ENCODE results near the gene C1QL1. TPM values are rescaled to one million over a fixed set of nuclear protein-coding genes. Genes with fewer than 3 reads are reported as not detected.

C1QL1 gene
- 1.9 TPM for polyA plus RNA-seq (ENCODE audit: insufficient read length)

DNA sequence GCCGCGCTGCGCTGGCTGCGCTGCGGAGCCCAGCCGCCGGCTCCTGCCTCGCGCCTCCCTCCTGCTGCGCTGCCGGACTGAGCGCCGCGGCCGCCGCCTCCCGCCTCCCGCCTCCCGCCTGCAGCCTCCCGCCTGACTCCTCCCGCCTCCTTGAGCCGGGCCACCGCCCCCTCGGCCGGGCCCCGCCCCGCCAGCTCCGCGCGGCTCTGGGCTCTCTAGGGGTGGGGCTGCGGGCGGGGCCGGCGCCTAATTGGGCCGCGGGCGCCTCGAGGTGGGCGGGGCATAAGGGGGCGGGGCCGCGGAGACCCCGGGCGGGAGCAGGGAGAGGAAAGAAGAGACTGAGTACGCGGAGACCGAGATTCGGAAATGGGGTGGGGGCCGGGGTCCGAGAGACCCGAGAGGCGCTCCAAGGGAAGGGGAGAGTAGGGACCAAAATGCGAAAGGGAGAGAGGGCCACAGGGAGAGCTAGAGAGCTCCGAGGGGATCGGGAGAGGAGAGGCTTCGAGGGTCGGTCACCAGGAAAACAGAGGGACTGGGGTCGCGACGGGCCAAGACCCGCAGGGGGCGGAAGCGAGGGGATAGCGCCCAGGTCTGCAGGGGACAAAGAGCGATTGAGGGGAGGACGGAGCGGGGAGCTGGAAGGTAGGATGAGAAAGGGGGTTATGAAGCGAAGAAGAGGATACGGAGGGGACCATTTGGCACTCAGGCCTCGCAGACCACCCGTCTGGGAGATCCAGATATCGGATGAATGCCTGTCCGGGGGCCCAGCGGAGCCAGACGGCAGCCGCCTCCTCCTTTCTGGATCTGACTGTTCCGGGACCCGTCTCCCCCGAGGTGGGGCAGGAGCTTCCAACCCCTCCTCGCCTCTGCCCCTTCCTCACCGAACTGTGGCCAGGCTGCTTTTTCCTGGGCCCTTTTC lies at the start of gene C1QL1:
TSS of gene C1QL1 (minus strand) at position 79 of the 919 bp plus-strand sequence. CDS start 255 bp downstream, outside the sequence.
- DNase-seq (ENCODE audit: low read depth), result peak; percentile 68

DNA sequence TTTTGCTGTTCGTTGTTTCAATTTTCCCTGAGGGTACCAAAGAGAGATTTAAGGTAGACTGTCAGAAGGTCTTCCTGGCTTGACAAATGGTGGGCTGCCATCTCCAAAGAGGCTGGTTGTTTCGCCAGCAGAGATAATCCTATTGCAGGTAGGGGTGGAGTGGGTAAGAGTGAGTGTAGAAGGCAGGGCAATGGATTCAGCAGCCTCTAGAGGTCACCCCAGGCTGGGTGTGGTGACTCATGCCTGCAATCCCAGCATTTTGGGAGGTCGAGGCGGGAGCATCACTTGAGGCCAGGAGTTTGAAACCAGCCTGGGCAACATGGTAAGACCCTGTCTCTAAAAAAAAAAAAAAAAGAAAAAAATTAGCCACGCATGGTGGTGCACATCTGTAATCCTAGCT lies 48.7 kb upstream of the C1QL1 start:
- no peak for DNase-seq (ENCODE audit: low read depth)

DNA sequence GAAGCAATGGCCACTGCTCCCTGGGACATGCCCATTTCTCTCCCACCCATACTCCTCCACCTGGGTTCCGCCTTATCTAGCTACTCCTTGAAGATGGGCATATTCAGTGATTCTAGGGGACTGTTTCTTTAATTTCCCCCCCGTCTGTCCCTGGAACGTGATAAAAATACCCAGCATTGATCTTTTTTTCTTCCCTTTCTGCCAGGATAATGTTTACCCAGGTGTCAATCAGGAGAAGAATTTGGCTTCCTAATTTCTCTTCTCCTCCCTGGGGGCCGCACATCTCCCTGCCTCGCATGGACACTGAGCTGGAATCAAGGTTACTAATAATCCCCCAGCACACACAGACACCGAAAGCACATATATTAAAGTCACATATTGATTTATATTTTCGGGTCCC lies 48.1 kb upstream of the C1QL1 start:
- no peak for DNase-seq (ENCODE audit: low read depth)

DNA sequence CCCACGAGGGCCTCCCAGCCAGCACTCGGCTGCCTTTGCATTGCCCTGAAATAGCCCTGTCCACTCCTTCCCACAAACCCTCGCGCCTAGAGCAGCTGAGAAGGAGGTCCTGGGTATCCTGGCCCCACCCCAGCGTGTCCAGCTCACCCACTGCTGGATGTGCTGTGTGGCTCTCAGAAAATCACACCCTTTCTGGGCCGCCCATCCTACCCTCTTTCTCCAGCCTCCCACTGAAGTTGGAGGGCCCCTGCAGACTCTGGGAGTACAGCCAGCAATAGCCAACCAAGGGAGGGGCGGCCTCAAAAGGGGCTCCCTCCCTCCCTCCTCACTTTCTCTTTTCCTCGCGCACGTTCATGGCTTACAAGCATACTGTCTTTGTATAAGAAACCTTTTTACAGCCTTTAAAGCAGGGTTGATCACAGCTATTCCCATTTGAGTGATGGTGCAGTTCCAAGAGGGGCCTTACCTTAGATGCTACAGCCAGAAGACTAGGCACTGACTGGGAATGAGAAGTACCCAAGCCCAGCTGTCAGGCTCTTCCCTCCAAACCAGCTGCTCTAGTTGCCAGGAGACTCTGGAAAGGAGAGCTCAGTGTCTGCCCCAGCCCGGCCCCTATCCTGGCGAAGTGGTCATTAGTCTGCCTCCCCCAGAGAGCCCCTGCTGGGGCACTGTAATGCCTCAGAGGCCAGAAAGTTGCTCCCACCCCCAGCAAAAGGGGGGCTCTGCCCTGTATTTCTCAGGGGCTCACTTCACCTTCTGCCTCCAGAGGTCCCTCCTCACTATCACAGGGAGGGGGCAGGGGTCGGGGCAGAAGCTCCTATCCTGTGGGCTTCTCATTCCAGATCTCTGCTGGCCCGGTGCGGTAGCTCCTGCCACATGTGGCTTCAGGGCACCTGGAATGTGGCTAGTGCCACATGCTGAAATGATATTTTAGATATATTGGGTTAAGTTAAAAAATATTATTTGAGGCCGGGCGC lies 45.2 kb upstream of the C1QL1 start:
- no peak for DNase-seq (ENCODE audit: low read depth)

DNA sequence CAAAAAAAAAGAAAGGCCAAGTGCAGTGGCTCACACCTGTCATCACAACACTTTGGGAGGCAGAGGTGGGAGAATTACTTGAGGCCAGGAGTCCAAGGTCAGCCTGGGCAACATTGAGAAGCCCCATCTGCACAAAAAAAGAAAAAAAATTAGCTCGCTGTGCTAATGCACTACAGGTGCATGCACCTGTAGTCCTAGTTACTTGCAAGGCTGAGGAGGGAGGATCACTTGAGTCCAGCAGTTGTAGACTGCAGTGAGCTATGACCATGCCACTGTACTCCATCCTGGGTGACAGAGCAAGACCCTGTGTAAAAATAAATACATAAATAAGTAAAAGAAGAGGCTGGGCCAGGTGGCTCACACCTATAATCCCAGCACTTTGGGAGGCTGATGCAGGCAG lies 43.7 kb upstream of the C1QL1 start:
- DNase-seq (ENCODE audit: low read depth), result no peak

DNA sequence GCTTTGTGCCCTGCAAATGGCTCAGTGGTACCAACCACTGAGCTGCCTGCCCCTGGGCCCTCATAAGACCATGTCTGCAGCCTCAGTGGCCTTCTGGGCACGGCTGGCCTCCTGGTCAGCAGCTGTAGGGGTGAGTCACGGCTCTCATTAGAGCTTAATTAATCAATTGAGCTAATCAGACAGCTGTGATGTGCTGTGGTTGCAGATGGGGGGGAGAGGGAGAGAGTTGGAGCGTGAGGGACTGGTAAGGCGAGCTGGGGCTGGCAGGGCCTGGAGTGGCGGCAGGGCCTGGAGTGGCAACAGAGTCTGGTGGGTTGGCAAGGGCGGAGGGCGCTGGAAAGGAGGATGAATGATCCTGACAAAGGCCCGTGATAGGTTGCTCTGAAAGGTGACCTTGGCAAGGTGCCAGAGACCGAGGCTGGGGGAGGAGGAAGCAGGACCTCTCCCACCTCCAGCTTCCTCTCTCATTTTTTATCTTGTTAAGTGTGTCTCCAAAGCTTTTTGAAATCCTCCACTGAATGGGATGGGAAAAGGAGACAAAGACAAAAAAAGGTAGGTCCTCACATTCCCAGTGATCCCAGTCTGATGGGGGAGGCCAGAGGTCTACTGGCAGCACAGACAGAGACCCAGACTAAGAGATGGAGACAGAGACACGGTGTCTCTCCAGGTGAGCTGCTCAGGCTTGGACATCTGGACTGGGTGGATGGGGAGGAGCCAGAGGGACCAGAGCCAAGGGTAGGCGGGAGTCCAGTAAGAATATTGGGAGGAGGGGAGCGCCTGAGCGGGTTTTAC lies 41.8 kb upstream of the C1QL1 start:
- no peak for DNase-seq (ENCODE audit: low read depth)

DNA sequence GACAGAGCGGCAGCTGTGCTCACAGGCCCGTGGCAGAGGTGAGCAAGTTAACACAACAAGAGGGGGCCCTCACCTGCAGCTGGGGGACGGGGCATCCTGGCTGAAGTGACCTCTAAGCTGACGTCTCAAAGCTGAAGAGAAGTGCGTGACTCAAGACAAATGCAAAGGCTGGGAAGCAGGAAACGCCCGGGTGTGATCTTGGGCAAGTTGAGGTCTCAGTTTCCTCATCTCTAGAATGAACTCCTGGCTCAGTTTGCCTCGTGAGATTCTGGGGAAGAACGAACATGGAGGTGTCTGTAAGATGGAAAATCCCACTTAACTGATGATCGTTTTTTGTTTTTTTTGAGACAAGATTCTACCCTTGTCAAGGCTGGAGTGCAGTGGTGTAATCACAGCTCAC lies 40.1 kb upstream of the C1QL1 start:
- no peak for DNase-seq (ENCODE audit: low read depth)

DNA sequence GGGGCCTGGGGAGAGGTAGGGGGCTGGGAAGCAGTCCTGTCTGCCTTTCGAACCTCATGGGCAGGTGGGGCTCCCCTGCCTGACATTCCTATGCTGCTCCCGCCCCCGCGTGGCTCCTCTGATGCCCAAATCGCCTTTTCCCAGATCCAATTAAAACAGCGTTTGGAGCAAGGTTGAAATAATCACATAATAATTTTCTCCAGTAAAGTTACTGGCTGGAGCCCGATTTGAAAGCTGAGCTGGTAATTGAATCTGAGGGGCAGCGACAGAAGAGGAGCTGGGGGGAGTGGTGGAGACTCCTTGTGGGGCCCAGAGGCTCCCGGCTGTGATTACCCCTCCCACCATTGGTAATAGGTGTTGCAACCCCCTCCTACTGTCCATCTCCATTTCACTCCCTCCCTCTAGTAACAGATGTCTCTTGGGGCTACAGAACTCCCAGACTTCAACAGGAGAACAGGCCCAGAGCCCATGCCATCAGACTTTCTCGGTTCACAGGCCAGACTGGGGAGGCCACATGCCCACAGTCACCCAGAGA lies 38.9 kb upstream of the C1QL1 start:
- DNase-seq (ENCODE audit: low read depth), result no peak

DNA sequence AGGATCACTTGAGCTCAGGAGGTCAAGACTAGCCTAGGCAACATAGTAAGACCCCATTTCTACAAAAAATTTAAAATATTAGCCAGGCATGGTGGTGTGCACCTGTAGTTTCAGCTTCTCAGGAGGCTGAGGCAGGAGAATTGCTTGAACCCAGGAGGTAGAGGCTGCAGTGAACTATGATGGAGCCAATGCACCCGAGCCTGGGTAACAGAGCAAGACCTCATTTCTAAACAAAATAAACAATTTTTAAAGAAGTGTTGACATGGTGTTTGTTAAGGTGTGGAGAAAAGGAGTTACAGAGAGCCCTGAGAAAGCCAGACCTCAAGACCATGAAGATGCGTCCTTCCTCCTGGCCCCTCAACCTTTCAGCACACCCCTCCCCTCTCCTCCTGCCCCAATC lies 37.6 kb upstream of the C1QL1 start:
- no peak for DNase-seq (ENCODE audit: low read depth)

DNA sequence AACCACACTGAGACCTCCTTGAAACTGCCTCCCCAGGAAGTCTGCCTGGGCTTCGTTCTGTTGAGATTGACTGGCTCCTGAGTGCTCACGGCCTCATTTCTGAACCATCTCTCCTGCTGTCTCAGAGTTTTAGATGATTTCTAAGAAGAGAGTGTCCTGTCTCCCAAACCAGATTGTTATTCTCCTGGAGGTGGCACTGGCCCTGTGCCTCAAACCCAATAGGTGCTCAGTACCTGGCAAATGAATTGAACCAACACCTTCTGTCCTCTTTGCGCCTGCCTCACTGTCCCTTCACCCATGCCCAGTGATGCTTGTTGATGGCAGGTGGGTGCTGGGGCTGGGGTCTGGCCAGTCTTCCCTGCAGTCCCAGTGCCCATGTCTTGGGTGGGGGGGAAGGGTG lies 36.3 kb upstream of the C1QL1 start:
- no peak for DNase-seq (ENCODE audit: low read depth)

DNA sequence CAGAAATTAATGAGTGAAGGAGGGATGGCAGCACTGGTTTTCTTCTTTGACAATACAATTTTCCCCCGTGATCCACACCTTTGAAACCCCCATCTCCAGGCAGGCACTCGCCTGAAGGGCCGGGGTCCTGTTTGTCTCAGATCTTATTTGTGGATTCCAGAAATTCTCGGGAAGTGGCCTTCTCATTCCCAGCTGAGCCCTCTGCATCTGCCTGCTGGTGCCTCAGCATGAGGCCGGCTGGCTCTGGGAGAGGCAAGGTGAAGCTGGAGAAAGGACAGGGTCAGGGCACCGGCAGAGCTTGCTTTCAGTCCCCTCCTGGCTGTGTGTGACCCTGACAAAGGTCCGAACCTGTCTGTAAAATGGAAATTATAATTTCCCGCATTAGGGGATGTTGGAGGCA lies 35.8 kb upstream of the C1QL1 start:
- no peak for DNase-seq (ENCODE audit: low read depth)

DNA sequence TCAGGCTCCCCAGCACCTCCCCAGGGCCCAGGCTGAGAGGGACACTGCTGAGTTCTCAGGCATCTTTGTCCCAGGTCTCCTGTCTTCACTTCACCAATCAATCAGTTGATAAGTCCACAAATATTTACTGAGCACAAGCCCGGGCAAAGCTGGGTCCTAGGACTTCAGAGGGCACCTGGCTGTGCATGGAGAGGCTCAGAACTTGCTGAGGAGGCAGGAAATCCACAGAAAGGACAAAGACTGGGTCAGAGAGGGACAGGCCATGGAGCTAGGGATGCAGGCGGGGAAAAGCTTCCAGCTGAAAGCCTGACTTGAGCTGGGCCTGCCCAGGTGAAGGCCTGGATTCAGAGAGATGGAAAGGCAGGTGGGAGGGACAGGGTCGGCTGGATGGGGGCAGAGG lies 33.2 kb upstream of the C1QL1 start:
- no peak for DNase-seq (ENCODE audit: low read depth)

DNA sequence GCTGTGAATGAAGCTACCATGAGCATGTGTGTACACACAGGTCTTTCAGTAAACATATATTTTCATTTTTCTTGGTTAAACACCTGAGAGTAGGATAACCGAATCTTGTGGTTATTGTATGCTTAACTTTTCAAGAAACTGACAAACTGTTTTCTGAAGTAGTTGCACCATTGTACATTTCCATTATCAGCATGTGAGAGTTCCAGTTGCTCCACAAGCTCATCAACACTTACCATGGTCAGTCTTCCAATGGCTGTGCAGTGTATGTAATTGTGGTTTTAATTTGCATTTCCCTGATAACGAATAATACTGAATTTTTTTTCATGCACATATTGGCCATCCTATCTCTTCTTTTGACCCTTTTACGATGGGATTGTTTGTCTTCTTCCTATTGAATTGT lies 31.3 kb upstream of the C1QL1 start:
- DNase-seq (ENCODE audit: low read depth), result no peak

DNA sequence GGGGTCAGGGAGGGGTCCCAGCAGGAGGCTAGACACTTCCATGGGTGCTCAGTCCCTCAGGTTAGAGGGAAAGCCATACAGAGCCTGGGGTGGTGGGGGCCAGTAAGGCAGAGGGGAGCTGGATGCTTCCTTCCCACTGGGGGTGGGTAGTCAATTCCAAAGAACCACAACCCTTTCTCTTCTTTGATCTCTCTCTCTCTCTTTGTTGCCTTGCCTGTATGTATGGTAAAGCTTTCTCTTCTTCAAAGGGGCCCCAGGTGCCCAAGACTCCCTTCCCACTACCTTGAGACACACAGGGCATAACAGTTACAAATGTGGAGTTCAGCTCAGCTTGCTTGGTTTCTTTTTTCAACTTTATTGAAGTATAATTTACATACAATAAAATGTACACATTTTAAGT lies 30.5 kb upstream of the C1QL1 start:
- no peak for DNase-seq (ENCODE audit: low read depth)

DNA sequence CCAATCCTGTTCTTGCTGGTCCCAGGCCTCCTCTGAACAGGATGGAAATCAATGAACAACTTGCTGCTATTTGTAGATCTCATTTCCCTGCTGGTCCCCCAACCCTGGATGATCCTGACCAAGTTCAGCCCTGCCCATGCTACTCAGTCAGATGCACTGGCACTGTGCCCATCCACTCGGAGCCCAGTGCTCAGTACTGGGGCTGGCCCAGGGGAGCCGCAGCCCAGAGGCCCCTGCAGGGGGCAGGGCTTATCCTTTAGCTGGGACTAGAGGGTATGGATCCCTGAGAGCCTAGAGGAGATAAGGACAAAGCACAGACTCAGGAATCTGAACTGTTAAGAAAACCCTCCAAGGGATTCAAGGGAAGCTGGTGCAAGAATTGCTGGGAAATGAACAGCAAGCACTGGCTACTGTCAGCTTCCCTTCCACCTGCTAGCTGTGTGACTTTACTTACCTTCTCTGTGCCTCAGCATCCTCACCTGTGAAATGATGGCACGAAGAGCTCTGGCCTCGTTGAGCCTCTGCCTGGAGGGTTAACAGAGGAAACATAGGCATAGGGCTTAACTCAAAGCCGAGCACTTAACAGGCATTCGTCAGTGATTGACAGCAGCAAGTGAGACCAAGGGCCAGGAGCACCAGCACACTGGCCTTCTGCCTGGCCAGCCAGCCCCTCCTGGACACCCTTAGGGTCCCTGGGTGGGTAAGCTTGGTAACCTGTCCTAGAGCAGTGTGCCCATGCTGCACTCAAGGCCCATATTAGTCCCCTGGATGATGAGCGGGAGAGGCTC lies 29.8 kb upstream of the C1QL1 start:
- DNase-seq (ENCODE audit: low read depth), result no peak

DNA sequence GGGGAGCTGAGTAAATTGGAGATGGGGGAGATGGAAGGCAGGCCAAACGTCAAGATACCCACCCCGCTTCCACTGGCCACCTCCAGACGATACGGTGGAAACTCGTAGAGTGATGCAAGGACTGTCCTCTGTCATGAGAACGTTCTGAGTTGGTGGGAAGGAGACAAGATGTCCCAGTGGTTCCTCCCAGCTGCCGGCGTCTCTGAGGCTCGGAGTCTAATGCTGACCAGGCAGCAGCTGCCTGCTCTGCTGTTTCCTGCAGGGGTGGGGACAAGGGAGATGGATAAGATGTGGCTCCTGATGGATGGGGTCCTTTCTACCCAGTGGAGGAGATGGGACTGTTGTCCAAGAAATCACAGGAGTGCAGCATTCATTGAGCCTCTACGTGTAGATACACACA lies 28.2 kb upstream of the C1QL1 start:
- DNase-seq (ENCODE audit: low read depth), result no peak

DNA sequence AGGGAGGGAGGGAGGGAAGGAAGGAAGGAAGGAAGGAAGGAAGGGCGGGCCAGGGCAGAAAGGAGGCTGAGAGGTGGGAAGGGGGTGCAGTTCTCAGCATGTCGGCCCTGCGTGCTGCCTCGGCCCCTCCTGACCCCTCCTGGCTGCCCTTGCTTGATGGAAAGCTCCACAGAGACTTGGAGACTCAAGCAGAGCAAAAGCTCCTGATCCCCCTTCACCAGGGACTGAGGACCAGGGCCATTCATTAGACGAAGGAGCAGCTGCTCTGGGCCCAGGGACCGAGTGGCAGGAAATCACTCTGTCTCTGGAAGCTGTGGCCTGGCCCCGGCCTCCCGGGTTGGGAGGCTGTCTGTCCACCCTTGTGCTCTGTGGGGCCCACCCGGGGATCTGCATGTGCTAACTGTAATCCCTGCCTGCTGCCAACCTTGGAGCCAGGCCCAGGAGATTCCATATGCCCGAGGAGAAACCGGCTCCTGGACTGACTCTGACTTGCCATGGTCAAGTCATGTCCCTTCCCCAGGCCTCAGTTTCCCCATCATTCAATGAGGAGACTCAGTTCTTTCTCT lies 27.4 kb upstream of the C1QL1 start:
- no peak for DNase-seq (ENCODE audit: low read depth)

DNA sequence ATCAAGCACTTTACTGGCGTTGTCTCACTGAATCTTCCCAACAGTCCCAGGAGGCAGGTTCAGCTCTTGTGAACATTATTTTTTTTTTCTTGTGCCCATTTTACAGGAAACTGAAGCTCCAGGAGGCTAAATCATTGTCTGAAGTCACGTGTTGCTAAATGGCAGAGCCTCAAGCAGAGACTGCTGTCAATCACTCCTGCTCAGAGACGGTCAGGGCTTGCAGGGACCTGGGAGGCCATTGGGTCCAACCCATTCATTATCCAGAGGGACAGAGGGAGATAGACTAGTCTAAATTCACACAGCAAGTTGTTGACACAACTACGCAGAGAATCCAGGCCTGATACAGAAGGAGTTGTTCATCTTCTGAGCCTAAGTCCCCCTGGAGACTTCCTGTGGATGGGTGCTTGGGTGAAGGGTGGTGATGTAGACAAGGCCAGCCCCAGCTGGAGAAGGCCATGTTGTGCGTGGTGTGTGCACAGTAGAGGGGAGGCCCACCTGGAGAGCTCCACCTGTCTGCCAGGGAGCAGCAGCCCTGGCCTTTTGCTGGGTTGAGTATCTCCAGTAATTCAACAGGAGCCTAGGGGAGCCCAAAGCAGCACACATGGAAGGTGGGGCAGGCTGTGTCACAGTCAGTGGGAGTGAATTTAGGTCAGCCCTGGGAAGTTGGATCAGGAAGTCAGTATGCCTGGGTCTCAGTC lies 24.3 kb upstream of the C1QL1 start:
- DNase-seq (ENCODE audit: low read depth), result no peak

DNA sequence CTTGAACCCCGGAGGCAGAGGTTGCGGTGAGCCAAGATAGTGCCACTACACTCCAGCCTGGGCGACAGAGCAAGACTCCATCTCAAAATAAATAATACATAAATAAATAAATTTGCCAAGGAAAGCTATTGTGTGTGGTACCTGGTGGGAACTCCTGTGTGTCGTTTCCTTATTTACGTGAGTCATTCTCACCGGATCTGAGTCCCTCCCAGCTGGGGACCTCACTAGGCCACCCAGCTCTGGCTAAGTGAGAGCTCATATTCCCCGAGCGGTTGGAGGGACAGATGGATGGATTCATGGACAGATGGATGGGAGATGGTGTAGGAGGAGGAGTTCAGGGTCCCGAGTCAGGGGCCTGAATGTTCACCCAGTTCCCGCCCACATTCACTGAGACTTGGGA lies 22.9 kb upstream of the C1QL1 start:
- no peak for DNase-seq (ENCODE audit: low read depth)
